Ishikawa (cell line): ENCODE results near the gene CRYBG2.
A peak's percentile ranks its signal among the peaks of the same experiment; 100 is the strongest.

Experiments
- EGR1 ChIP-seq: IDR thresholded peaks from 2 replicates; pipeline ENCODE4 v1.6.1; 2012
- EP300 ChIP-seq: IDR thresholded peaks from 2 replicates; pipeline ENCODE4 v1.6.1; 2012; ENCODE audit warnings: borderline replicate concordance
- FOXM1 ChIP-seq: IDR thresholded peaks from 2 replicates; pipeline ENCODE4 v1.6.1; 2012; ENCODE audit warnings: low read depth, borderline replicate concordance
- NFIC ChIP-seq: IDR thresholded peaks from 2 replicates; pipeline ENCODE4 v1.6.1; 2012
- RAD21 ChIP-seq: IDR thresholded peaks from 2 replicates; pipeline ENCODE4 v1.6.1; 2012; ENCODE audit warnings: low read depth
- TAF1 ChIP-seq: IDR thresholded peaks from 2 replicates; pipeline ENCODE4 v1.6.1; 2012; ENCODE audit warnings: low read depth, mild to moderate bottlenecking
- YY1 ChIP-seq: IDR thresholded peaks from 2 replicates; pipeline ENCODE4 v1.6.1; 2012; ENCODE audit warnings: low read depth
- TF ChIP-seq, protein P1 (sequence below): IDR thresholded peaks from 2 replicates; pipeline ENCODE4 v1.6.1; 2012; ENCODE audit warnings: low read depth, mild to moderate bottlenecking

- TF ChIP-seq, protein P1, sequence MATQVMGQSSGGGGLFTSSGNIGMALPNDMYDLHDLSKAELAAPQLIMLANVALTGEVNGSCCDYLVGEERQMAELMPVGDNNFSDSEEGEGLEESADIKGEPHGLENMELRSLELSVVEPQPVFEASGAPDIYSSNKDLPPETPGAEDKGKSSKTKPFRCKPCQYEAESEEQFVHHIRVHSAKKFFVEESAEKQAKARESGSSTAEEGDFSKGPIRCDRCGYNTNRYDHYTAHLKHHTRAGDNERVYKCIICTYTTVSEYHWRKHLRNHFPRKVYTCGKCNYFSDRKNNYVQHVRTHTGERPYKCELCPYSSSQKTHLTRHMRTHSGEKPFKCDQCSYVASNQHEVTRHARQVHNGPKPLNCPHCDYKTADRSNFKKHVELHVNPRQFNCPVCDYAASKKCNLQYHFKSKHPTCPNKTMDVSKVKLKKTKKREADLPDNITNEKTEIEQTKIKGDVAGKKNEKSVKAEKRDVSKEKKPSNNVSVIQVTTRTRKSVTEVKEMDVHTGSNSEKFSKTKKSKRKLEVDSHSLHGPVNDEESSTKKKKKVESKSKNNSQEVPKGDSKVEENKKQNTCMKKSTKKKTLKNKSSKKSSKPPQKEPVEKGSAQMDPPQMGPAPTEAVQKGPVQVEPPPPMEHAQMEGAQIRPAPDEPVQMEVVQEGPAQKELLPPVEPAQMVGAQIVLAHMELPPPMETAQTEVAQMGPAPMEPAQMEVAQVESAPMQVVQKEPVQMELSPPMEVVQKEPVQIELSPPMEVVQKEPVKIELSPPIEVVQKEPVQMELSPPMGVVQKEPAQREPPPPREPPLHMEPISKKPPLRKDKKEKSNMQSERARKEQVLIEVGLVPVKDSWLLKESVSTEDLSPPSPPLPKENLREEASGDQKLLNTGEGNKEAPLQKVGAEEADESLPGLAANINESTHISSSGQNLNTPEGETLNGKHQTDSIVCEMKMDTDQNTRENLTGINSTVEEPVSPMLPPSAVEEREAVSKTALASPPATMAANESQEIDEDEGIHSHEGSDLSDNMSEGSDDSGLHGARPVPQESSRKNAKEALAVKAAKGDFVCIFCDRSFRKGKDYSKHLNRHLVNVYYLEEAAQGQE, result no peak
- peak; percentile 46; the same call in 1 of the 2 replicates for TF ChIP-seq RAD21
- TF ChIP-seq EGR1, result no peak
- no peak for TF ChIP-seq YY1
- no peak for TF ChIP-seq EP300
- TF ChIP-seq FOXM1, result no peak
- TF ChIP-seq TAF1, result no peak
- no peak for TF ChIP-seq NFIC
These were observed 68.4 kb downstream of the CRYBG2 start for GRCh38 chr1:26285366-26286063.
